IPS-NIHi11 (cell line): Measurements from ENCODE around the gene SIK3.
"Not testable (repeated sequence)": the region's sequence is repeated elsewhere in the genome, so short reads cannot be mapped to it uniquely, and the experiment has no call there.

Source experiments
- DNase-seq: peaks from one replicate; pipeline ENCODE4 v3.0.0; 2012; ENCODE audit warnings: mixed read lengths, low spot score

Gene SIK3

GRCh38 chr11:117076941-117077691, 21.1 kb downstream of the SIK3 start:
- no peak for DNase-seq

GRCh38 chr11:117075186-117075585, 23.0 kb downstream of the SIK3 start:
- DNase-seq, result no peak

GRCh38 chr11:117074119-117074518, 24.1 kb downstream of the SIK3 start:
- DNase-seq, result no peak

GRCh38 chr11:117073539-117073938, 24.7 kb downstream of the SIK3 start:
- no peak for DNase-seq

DNA sequence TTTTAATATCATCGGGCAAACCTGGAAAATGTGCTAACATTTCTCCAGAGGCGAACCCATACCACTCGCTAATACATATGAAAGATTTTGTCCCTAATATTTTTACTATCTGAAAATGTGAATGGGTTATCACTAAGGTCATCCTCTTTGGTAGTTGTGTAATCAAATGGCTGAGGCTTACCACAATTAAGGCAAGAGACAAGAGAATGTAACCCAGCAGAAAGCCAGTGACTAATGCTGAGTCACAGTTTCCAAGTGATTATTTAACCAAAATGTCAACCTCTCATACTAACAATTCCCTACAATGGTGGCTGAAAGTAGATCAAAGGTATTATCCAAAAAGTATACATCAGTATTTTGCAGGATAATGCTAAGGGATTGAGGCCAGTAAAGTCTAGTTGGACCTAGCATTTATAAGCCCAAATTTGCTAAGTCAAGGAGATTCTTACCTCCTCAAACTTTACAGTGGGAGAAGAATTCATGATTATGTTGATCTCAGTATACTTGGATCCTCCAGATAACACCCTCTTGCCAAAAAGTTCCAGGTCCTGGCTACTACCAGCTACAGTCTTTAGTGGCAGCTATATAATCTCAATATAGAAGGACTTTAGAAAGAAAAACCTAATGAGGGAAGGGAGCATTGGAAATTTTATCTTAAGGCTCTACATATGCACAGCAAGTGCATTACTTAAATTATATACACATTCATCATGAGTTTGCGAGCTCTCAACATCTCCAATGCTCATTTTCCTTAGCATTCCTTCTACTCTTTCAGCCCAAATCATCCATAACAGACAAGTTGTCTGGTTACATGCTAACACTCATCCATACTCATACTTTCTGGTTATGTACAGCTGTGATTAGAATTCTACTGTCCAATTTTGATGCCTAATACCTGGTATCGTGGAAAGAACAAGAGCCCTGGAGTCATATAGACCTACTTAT, 25.4 kb downstream of the SIK3 start:
- no peak for DNase-seq

- no peak for DNase-seq
These were observed 26.9 kb downstream of the SIK3 start for GRCh38 chr11:117071344-117071787.

DNA sequence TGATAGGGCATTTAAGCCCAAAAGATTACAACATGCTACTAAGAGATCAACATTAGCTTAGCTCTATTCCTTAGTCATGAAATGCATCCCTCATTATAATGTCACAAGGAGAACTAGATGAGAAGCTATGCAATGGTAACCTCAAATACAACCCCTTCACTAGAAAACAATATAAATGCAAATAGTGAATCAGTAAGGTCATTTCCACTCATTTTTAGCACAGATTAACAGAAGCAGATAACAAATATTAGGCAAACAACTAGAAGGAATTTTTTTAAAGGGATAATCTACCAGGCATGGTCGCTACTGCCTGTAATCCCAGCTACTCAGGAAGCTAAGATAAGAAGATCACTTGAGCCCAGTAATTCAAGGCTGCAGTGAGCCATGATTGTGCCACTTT, 28.2 kb downstream of the SIK3 start:
- no peak for DNase-seq

DNA sequence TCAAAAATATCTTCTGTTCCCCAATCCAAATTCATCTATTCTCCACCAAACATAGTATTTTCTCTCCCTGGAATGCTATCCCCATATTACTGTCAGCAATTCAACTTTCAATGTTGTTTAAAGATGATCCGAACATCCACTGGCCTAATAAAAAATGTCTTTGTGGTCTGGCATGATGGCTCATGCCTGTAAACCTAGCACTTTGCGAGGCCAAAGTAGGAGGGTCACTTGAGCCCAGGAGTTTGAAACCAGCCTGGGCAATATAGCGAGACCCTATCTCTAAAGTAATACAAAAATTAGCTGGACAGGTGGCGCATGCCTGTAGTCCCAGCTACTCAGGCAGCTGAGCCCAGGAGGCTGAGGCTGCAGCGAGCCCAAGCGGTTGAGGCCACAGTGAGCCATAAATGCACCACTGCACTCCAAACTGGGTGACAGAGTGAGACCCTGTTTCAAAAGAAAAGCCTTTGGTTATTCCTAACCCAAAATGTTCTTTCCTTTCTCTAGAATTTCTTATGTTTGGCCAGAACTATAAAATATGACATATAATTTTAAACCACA, 29.8 kb downstream of the SIK3 start:
- DNase-seq, result no peak

DNA sequence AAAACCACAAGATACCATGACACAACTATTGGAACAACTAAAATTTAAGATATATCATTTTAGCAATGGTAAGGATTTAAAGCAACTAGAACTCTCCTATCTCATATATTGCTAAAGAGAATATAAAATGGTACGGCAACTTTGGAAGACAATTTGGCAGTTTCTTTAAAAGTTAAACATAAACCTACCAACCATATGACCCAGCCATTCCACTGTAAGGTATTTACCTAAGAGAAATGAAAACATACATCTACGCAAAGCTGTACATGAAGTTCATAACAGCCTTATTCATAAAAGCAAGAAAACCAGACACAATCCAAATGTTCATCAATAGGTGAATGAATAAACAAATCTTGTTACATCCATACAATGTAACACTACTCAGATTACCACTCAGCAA, 31.3 kb downstream of the SIK3 start:
- no peak for DNase-seq

- DNase-seq, result no peak
These were observed 34.0 kb downstream of the SIK3 start for GRCh38 chr11:117064275-117064674.

DNA sequence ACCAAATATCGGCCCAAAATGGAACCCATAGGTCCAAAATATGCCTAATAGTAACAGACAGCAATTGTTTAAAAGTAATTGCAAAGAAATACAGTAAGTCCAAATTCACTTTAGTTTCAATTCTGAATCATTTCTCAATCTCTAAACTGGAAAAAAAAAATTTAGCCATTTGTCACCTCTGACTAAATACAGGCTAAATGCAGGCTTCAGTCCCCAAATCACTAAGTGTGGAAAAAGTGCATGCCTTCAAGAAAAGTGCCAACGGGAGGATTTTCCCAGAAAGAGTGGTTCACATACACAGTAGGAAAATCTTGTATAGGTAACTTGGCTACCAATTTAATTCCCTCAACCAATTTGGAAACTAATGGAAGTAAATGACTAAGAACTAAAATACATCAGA, 35.7 kb downstream of the SIK3 start:
- no peak for DNase-seq

DNA sequence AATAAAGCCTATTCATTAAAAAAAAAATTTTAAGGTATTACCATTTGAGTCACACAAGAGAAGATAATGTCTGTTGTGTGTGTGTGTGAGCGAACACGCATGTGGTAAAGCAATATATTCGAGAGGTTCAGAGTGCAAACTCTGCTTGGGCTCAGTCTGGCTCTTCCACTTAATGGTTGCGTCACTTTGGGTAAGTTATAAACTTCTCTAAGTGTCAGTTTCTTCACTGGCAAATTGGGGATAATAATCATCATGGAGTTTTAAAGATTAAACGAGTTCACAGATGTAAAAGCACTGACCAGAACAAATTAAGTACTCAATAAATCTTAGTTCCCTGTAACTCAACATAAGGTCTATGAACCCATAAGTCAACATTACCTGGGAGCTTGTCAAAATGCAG, 37.0 kb downstream of the SIK3 start:
- no peak for DNase-seq

- DNase-seq, result no peak
These were observed 38.5 kb downstream of the SIK3 start for GRCh38 chr11:117059611-117060148.

DNA sequence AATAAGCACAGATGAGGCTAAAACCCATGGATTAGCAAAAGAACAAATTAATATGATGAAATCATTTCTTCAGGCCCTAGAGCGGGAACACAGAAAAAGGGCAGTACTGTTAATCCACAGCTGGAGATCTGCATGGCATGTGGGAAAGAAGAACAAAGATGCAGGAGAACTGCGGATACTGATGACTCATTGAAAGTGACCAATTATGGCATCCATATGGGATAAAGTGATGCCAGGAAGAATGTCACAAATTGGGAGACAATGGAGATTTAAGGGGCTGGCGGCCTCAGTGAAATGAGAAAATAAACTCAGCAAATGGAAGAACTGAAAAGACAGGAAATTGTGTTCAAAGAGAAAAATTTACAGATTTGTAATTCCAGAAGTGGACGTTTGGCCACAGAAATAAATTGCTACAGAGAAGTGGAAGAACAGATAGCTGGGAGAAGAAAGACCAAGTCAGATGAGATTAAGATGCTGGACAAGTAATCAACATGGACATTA, 39.4 kb downstream of the SIK3 start:
- DNase-seq, result peak; percentile 28

GRCh38 chr11:117057727-117058126, 40.5 kb downstream of the SIK3 start:
- no peak for DNase-seq

DNA sequence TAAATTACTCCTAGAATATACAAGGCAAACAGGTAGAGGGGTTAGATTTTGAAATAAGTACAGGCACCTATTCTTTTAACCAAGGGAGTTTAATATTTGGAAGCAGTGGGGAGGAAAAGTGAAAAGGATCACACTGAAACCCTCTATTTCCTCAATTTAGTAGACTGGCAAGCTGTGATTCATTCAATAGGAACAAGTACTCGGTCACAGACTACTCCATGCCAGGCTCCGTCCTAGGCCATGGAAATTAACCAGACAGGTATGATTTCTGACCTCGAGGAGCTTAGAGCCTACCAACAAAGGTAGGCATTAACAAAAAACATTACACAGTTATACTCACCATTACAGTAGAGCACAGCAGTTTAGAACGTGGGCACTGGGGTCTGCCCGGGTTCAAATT, 40.9 kb downstream of the SIK3 start:
- no peak for DNase-seq

DNA sequence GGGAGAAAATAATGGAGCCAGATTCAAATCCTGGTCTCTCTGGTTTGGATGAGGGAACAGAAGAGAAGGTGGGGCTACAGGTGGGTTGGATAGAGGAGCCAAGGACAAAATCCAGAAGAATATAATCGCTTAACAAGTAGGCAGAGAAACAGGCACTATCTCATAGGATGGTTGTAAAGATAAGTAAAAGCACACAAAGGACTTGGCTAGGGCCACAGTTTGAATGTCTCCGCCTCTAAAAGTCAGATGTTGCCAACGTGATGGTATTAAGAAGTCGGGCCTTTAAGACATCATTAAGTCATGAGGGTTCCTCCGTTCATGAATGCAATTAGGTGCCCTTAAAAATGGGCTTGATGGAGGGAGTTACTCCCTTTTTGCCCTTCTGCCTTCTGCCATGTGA, 42.8 kb downstream of the SIK3 start:
- DNase-seq, result no peak

GRCh38 chr11:117054382-117054781, 43.8 kb downstream of the SIK3 start:
- DNase-seq, result no peak

- DNase-seq, result no peak
These were observed 45.8 kb downstream of the SIK3 start for GRCh38 chr11:117052196-117053149.

GRCh38 chr11:117050121-117050520, 48.1 kb downstream of the SIK3 start:
- not testable (repeated sequence) for DNase-seq

DNA sequence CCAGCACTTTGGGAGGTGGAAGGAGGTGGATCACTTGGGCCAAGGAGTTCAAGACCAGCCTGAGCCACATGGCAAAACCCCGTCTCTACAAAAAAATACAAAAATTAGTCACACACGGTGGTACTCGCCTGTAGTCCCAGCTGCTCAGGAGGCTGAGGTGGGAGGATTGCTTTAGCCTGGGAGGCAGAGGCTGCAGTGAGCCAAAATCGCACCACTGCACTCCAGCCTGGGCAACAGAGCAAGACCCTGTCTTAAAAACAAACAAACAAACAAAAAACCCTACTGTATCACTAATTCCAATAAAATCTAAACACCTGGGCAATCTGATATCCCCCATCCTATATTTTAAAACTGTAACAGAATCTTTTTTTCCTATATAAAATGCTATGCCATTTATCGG, 51.6 kb downstream of the SIK3 start:
- DNase-seq, result not testable (repeated sequence)
